Measurements from ENCODE around the gene TSPAN1.

TSPAN1 gene

DNA sequence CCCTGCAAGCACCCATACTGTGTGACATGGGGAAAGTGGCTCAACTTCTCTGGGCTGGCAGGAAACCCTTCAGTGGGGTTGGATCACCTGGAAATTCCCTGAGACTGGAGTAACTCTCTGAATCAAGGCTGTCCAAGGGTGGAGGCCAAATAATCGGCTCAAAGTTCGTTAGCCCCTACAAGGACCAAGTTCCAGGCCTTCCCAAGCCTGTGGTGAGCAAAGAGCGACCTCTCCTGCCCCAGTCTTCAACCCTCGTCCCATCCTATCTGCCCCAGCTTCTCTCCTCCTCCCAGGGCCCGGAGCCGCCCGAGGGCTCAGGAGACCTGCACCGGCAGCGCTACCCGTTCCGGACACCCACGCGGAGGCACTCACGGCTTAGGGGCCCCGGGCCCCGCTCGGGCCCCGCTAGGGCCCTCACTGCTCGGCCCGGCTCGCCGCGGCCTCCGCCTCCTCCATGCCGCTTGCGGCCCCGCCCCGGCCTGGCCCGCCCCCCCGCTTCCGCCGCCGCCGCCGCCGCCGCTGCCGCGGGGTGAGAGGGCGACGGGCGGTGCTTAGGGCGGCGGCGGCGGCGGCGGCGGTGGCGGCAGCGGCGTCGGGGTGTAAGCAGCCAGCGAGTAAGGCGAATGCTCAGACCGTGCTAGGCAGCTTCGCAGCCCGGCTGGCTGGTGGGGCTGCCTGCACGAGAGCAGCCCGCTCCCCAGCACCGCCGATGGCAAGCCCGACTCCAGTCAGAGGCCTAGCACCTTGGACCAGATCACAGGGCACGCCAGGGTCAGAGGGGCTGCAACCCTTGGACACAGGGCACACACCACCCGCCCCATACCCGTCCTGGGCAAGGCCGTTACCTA, 23.3 kb downstream of the TSPAN1 start, which contains the start of gene POMGNT1:
Gene POMGNT1 (minus strand): TSS at position 471 of the 848 bp plus-strand sequence. CDS start 613 bp downstream, outside the sequence.
- TF ChIP-seq, protein P1, sequence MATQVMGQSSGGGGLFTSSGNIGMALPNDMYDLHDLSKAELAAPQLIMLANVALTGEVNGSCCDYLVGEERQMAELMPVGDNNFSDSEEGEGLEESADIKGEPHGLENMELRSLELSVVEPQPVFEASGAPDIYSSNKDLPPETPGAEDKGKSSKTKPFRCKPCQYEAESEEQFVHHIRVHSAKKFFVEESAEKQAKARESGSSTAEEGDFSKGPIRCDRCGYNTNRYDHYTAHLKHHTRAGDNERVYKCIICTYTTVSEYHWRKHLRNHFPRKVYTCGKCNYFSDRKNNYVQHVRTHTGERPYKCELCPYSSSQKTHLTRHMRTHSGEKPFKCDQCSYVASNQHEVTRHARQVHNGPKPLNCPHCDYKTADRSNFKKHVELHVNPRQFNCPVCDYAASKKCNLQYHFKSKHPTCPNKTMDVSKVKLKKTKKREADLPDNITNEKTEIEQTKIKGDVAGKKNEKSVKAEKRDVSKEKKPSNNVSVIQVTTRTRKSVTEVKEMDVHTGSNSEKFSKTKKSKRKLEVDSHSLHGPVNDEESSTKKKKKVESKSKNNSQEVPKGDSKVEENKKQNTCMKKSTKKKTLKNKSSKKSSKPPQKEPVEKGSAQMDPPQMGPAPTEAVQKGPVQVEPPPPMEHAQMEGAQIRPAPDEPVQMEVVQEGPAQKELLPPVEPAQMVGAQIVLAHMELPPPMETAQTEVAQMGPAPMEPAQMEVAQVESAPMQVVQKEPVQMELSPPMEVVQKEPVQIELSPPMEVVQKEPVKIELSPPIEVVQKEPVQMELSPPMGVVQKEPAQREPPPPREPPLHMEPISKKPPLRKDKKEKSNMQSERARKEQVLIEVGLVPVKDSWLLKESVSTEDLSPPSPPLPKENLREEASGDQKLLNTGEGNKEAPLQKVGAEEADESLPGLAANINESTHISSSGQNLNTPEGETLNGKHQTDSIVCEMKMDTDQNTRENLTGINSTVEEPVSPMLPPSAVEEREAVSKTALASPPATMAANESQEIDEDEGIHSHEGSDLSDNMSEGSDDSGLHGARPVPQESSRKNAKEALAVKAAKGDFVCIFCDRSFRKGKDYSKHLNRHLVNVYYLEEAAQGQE (IDR thresholded peaks at IDR 0.05; ENCODE audit: low read depth), result no peak
- TF ChIP-seq TAF1 (IDR thresholded peaks at IDR 0.05; ENCODE audit: low read depth), result peak; percentile 61
- 0 out of 2 replicates have a peak, but pooled peaks have one; percentile 44 for TF ChIP-seq YY1 (IDR thresholded peaks at IDR 0.05; ENCODE audit: low read depth)
- TF ChIP-seq NFIC (IDR thresholded peaks at IDR 0.05), result no peak
- TF ChIP-seq EGR1 (IDR thresholded peaks at IDR 0.05), result 0 out of 2 replicates have a peak, but pooled peaks have one; percentile 4
- no peak for TF ChIP-seq TEAD4 (IDR thresholded peaks at IDR 0.05)
- no peak for TF ChIP-seq TCF12 (IDR thresholded peaks at IDR 0.05; ENCODE audit: low read depth)
- TF ChIP-seq FOXM1 (IDR thresholded peaks at IDR 0.05; ENCODE audit: borderline replicate concordance, low read depth), result no peak
- TF ChIP-seq, protein P2, sequence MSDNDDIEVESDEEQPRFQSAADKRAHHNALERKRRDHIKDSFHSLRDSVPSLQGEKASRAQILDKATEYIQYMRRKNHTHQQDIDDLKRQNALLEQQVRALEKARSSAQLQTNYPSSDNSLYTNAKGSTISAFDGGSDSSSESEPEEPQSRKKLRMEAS (IDR thresholded peaks at IDR 0.05), result peak; percentile 60
- TF ChIP-seq EP300 (IDR thresholded peaks at IDR 0.05; ENCODE audit: borderline replicate concordance), result no peak
- TF ChIP-seq, protein P3, sequence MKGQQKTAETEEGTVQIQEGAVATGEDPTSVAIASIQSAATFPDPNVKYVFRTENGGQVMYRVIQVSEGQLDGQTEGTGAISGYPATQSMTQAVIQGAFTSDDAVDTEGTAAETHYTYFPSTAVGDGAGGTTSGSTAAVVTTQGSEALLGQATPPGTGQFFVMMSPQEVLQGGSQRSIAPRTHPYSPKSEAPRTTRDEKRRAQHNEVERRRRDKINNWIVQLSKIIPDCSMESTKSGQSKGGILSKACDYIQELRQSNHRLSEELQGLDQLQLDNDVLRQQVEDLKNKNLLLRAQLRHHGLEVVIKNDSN (IDR thresholded peaks at IDR 0.05), result no peak
- TF ChIP-seq CREB1 (IDR thresholded peaks at IDR 0.05; ENCODE audit: low read depth), result no peak
- no peak for TF ChIP-seq CEBPB (IDR thresholded peaks at IDR 0.05)
- TF ChIP-seq RAD21 (IDR thresholded peaks at IDR 0.05; ENCODE audit: low read depth), result peak; percentile 68
- no peak for TF ChIP-seq ZBTB7A (IDR thresholded peaks at IDR 0.05; ENCODE audit: low read depth)

DNA sequence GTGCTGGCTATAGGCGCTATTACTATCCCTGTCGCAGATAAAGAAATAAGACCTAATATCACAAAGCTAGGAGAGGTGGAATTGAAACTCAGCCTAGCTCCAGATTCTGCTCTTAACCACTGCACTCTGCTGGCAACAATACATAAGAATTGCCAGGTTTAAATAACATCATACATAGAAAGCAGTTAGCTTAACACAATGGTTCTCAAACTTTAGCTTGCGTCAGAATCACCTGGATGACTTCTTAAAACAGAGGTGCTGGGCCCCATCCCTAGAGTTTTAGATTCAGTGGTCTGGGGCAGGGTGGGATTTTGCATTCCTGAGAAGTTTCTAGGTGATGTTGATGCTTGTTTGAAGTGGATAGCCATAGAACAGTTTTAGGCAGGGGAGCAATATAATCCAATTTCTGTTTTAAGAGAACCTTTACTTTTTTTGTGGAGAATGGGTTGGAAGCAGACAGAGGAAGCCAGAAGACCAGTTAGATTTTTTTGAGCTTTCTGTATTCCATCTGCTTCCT, 24.4 kb downstream of the TSPAN1 start:
- TF ChIP-seq, protein P3 (IDR thresholded peaks at IDR 0.05), result no peak
- no peak for TF ChIP-seq RAD21 (IDR thresholded peaks at IDR 0.05; ENCODE audit: low read depth)
- TF ChIP-seq YY1 (IDR thresholded peaks at IDR 0.05; ENCODE audit: low read depth), result no peak
- TF ChIP-seq CREB1 (IDR thresholded peaks at IDR 0.05; ENCODE audit: low read depth), result no peak
- no peak for TF ChIP-seq TAF1 (IDR thresholded peaks at IDR 0.05; ENCODE audit: low read depth)
- TF ChIP-seq TEAD4 (IDR thresholded peaks at IDR 0.05), result no peak
- TF ChIP-seq, protein P2 (IDR thresholded peaks at IDR 0.05), result no peak
- TF ChIP-seq, protein P1 (IDR thresholded peaks at IDR 0.05; ENCODE audit: low read depth), result no peak
- no peak for TF ChIP-seq TCF12 (IDR thresholded peaks at IDR 0.05; ENCODE audit: low read depth)
- no peak for TF ChIP-seq FOXM1 (IDR thresholded peaks at IDR 0.05; ENCODE audit: borderline replicate concordance, low read depth)
- no peak for TF ChIP-seq ZBTB7A (IDR thresholded peaks at IDR 0.05; ENCODE audit: low read depth)
- TF ChIP-seq EP300 (IDR thresholded peaks at IDR 0.05; ENCODE audit: borderline replicate concordance), result no peak
- no peak for TF ChIP-seq CEBPB (IDR thresholded peaks at IDR 0.05)
- TF ChIP-seq EGR1 (IDR thresholded peaks at IDR 0.05), result no peak
- no peak for TF ChIP-seq NFIC (IDR thresholded peaks at IDR 0.05)

DNA sequence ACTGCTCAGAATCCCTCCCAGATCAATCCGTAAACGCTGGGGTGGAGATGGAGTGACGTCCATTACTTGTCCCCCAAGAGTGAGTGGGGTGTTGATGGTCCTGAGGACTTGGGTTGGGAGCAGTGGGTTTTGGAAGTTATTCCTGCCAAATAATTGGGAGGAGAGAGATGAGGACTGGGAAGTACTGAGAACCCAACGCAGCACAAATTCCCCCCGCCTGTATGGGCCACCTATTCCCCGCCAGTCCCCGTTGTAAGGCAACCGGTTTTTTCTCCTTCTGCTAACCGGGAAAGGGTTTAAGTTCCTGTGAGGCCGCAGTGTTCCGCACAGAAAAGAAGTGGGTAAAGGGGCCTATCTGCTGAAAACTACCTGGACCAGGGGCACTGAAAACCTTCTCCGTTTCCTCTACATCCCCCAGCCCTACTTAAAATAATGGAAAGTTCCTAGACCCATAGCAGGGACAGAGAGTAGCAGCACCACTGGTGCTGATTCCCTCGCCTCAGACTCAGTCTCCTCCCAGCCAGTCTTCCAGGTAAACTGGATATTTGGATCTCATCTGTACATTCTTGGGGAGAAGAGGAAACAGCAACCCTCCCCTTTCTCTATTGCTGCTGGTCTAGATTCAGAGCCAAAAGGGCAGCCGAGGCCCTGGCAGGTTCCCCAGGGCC, 29.0 kb downstream of the TSPAN1 start:
- TF ChIP-seq ZBTB7A (IDR thresholded peaks at IDR 0.05; ENCODE audit: low read depth) (no peak), TCF12 (IDR thresholded peaks at IDR 0.05; ENCODE audit: low read depth) (0 out of 2 replicates have a peak, but pooled peaks have one; percentile 20), TEAD4 (IDR thresholded peaks at IDR 0.05) (no peak), TAF1 (IDR thresholded peaks at IDR 0.05; ENCODE audit: low read depth) (no peak), CREB1 (IDR thresholded peaks at IDR 0.05; ENCODE audit: low read depth) (no peak)
- TF ChIP-seq, protein P2 (IDR thresholded peaks at IDR 0.05), result no peak

DNA sequence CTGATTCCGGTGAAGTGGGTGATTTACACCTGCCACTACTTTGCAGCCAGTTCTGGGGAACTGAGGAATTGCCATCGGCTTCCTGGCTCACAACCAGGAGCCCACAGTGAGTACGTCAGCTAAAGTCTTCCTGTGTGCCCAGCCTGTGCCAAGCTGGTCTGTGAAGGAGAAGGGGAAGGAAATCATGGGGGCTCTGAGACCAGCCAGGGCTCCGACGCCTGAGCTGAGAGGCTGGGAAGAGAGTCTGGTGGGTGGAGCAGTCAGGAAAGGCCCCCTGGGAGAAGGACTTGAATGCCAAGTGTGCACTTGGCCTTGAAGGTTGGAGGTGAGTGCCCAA, 29.5 kb downstream of the TSPAN1 start:
- no peak for TF ChIP-seq TCF12 (IDR thresholded peaks at IDR 0.05; ENCODE audit: low read depth)
- no peak for TF ChIP-seq EGR1 (IDR thresholded peaks at IDR 0.05)
- no peak for TF ChIP-seq TEAD4 (IDR thresholded peaks at IDR 0.05)
- TF ChIP-seq EP300 (IDR thresholded peaks at IDR 0.05; ENCODE audit: borderline replicate concordance), result peak; percentile 45; the same call in 1 of the 2 replicates
- TF ChIP-seq NFIC (IDR thresholded peaks at IDR 0.05), result no peak
- TF ChIP-seq ZBTB7A (IDR thresholded peaks at IDR 0.05; ENCODE audit: low read depth), result peak; percentile 61; the same call in 1 of the 2 replicates
